H9 (cell line): ENCODE data around the gene RASA2. TPM values are rescaled to one million over a fixed set of nuclear protein-coding genes. Genes with fewer than 3 reads are reported as not detected.

Source experiments
- DNase-seq: peaks from one replicate; pipeline ENCODE4 v3.0.0-alpha.2; 2017
- H2AFZ ChIP-seq: one replicate; pipeline ENCODE4 v1.6.1; 2013; ENCODE audit warnings: mild to moderate bottlenecking, low read length, control low read depth, moderate library complexity
- H2AK5ac ChIP-seq: 2 replicates; pipeline ENCODE4 v1.6.1; 2013; ENCODE audit warnings: low read length, control low read depth, mixed read lengths; ENCODE audit not compliant: insufficient read length
- H2BK120ac ChIP-seq: one replicate; pipeline ENCODE4 v1.6.1; 2013; ENCODE audit warnings: low read depth, mild to moderate bottlenecking, low read length, control low read depth, inconsistent platforms; ENCODE audit not compliant: poor library complexity, severe bottlenecking
- H2BK12ac ChIP-seq: 2 replicates; pipeline ENCODE4 v1.6.1; 2013; ENCODE audit warnings: low read length, control low read depth, mixed read lengths, low read depth; ENCODE audit not compliant: insufficient read length
- H2BK15ac ChIP-seq: 2 replicates; pipeline ENCODE4 v1.6.1; 2013; ENCODE audit warnings: low read depth, low read length, control low read depth
- H2BK20ac ChIP-seq: one replicate; pipeline ENCODE4 v1.6.1; 2013; ENCODE audit warnings: low read depth, mild to moderate bottlenecking, low read length, control low read depth, inconsistent platforms; ENCODE audit not compliant: poor library complexity, severe bottlenecking
- H2BK5ac ChIP-seq: 2 replicates; pipeline ENCODE4 v1.6.1; 2013; ENCODE audit warnings: low read length, control low read depth, mixed read lengths; ENCODE audit not compliant: insufficient read length
- H3K14ac ChIP-seq: 2 replicates; pipeline ENCODE4 v1.6.1; 2013; ENCODE audit warnings: low read length, control low read depth; ENCODE audit not compliant: insufficient read depth
- H3K18ac ChIP-seq: 2 replicates; pipeline ENCODE4 v1.6.1; 2013; ENCODE audit warnings: low read depth, mild to moderate bottlenecking, mixed read lengths, low read length, control low read depth; ENCODE audit not compliant: insufficient read length
- H3K23ac ChIP-seq: 2 replicates; pipeline ENCODE4 v1.6.1; 2013; ENCODE audit warnings: low read length, control low read depth, mixed read lengths, low read depth; ENCODE audit not compliant: insufficient read length
- H3K23me2 ChIP-seq: 2 replicates; pipeline ENCODE4 v1.6.1; 2013; ENCODE audit warnings: low read depth, mild to moderate bottlenecking, mixed read lengths, low read length, control low read depth; ENCODE audit not compliant: insufficient read length, poor library complexity, severe bottlenecking
- H3K27ac ChIP-seq: 2 replicates; pipeline ENCODE4 v1.5.1; 2013; ENCODE audit warnings: low read length, control low read depth, mixed read lengths, low read depth; ENCODE audit not compliant: insufficient read length
- H3K27me3 ChIP-seq: 2 replicates; pipeline ENCODE4 v1.6.1; 2013; ENCODE audit warnings: low read length, control low read depth, inconsistent platforms; ENCODE audit not compliant: insufficient read depth
- H3K4ac ChIP-seq: 2 replicates; pipeline ENCODE4 v1.6.1; 2013; ENCODE audit warnings: low read depth, mild to moderate bottlenecking, control low read depth, inconsistent platforms, low read length, moderate library complexity
- H3K4me1 ChIP-seq: 2 replicates; pipeline ENCODE4 v1.6.1; 2013; ENCODE audit warnings: low read length, control low read depth, inconsistent platforms; ENCODE audit not compliant: insufficient read depth
- H3K4me2 ChIP-seq: 2 replicates; pipeline ENCODE4 v1.6.1; 2013; ENCODE audit warnings: low read length, control low read depth, mixed read lengths; ENCODE audit not compliant: insufficient read length, insufficient read depth
- H3K56ac ChIP-seq: 2 replicates; pipeline ENCODE4 v1.6.1; 2013; ENCODE audit warnings: low read depth, mild to moderate bottlenecking, mixed read lengths, low read length, control low read depth; ENCODE audit not compliant: insufficient read length
- H3K79me1 ChIP-seq: 2 replicates; pipeline ENCODE4 v1.6.1; 2013; ENCODE audit warnings: low read depth, mild to moderate bottlenecking, moderate library complexity, low read length, control low read depth, inconsistent platforms; ENCODE audit not compliant: insufficient read depth, poor library complexity, severe bottlenecking
- H3K79me2 ChIP-seq: 2 replicates; pipeline ENCODE4 v1.6.1; 2013; ENCODE audit warnings: low read length, control low read depth, inconsistent platforms; ENCODE audit not compliant: insufficient read depth
- H3K9ac ChIP-seq: 2 replicates; pipeline ENCODE4 v1.6.1; 2013; ENCODE audit warnings: low read length, control low read depth, mixed read lengths; ENCODE audit not compliant: insufficient read length; ENCODE audit errors: extremely low read depth
- H3K9me3 ChIP-seq: one replicate; pipeline ENCODE4 v1.6.1; 2013; ENCODE audit warnings: low read depth, low read length, inconsistent platforms; ENCODE audit not compliant: control insufficient read depth
- H3T11ph ChIP-seq: one replicate; pipeline ENCODE4 v1.6.1; 2013; ENCODE audit warnings: mild to moderate bottlenecking, low read length, control low read depth, inconsistent platforms
- H4K20me1 ChIP-seq: one replicate; pipeline ENCODE4 v1.6.1; 2013; ENCODE audit not compliant: control insufficient read depth, insufficient read length, insufficient read depth
- H4K5ac ChIP-seq: 2 replicates; pipeline ENCODE4 v1.6.1; 2013; ENCODE audit warnings: low read depth, mild to moderate bottlenecking, mixed read lengths, low read length, control low read depth; ENCODE audit not compliant: insufficient read length
- H4K8ac ChIP-seq: replicated peaks from 2 replicates; pipeline ENCODE4 v1.6.1; 2013; ENCODE audit warnings: low read length, control low read depth, mixed read lengths, low read depth; ENCODE audit not compliant: insufficient read length
- H4K91ac ChIP-seq: 2 replicates; pipeline ENCODE4 v1.6.1; 2013; ENCODE audit warnings: low read depth, mild to moderate bottlenecking, moderate library complexity, mixed read lengths, low read length, control low read depth; ENCODE audit not compliant: insufficient read length
- H3K27ac Mint-ChIP-seq, 3 experiments: 2 replicates in 2 of 3; 3 replicates in 1 of 3; pipeline ENCODE4 v1.8.0; 2020 to 2021; ENCODE audit warnings: mixed read lengths in 3 of 3, mild to moderate bottlenecking in 1 of 3, moderate library complexity in 1 of 3
- H3K27me3 Mint-ChIP-seq: 2 replicates; pipeline ENCODE4 v1.8.0; 2021; ENCODE audit warnings: low read depth, mild to moderate bottlenecking, moderate library complexity, mixed read lengths
- H3K36me3 Mint-ChIP-seq, 3 experiments: 2 replicates in 2 of 3; 3 replicates in 1 of 3; pipeline ENCODE4 v1.8.0; 2020 to 2021; ENCODE audit warnings: low read depth in 3 of 3, mixed read lengths in 3 of 3; ENCODE audit not compliant: insufficient read depth in 1 of 3
- H3K4me1 Mint-ChIP-seq, 2 experiments: 2 replicates each; pipeline ENCODE4 v1.8.0; 2020; ENCODE audit warnings: mixed read lengths in 2 of 2
- H3K4me3 Mint-ChIP-seq, 2 experiments: 2 replicates in 1 of 2; 3 replicates in 1 of 2; pipeline ENCODE4 v1.8.0; 2020 to 2021; ENCODE audit warnings: mild to moderate bottlenecking in 2 of 2, mixed read lengths in 2 of 2, moderate library complexity in 1 of 2
- H3K9me3 Mint-ChIP-seq, 2 experiments: 2 replicates in 1 of 2; 3 replicates in 1 of 2; pipeline ENCODE4 v1.8.0; 2020; ENCODE audit warnings: mild to moderate bottlenecking in 2 of 2, mixed read lengths in 2 of 2, moderate library complexity in 1 of 2
- WGBS: extraction: QIAGEN DNeasy Blood & Tissue Kit; methylation state at CpG from one replicate; pipeline ENCODE4 v1.1.7; 2013; ENCODE audit warnings: missing lambda C conversion rate, low lambda C conversion rate, mixed read lengths; ENCODE audit not compliant: insufficient read length; ENCODE audit errors: extremely low coverage; 5-methylcytosine and 5-hydroxymethylcytosine counted together
- total RNA-seq: library from RNA; stranded (reverse); gene quantifications from 2 replicates; pipeline ENCODE4 v1.2.1, GENCODE V29; 2021
- TF ChIP-seq, protein P1 (sequence below): fragments of 200-600 bp; sonication (generic); conservative IDR thresholded peaks from 3 replicates; pipeline ENCODE4 v1.8.0; 2021; ENCODE audit warnings: antibody characterized with exemption, mild to moderate bottlenecking

The RASA2 gene
- total RNA-seq, 1 experiment from 2014 or later, result 24.4 TPM

DNA sequence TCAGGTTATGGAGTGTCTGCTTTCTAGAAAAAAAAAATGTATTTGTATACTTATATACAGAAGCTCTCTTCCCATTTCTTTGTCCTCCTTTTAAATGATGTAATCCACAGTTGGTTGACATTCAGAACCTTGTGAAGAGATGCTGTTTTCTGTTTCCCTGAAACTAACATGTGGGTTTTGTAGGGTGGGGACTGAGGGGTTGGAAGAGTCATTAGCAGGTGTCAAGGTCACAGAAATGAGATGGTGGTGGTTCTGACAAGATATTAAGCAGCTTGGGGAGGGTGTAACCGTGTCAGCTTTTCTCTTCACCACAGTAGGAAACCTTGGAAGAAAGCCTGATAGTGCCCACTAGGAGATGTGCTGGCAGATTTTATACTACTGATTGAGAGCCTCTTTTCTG is 2.4 kb downstream of the RASA2 start:
- no peak overlapping the region for H2AFZ ChIP-seq
- no peak overlapping the region for H4K8ac ChIP-seq
- no peaks in the 10 kb centered on the region for H3K23me2 ChIP-seq
- H3K4me1 ChIP-seq, result peaks cover 2% of the 10 kb centered on the region; the same call in 1 of the 2 replicates
- no peak overlapping the region for H2BK20ac ChIP-seq
- peaks cover 11% of the 10 kb centered on the region; the same call in 1 of the 2 replicates for H3K79me2 ChIP-seq
- H3K56ac ChIP-seq, result no peak overlapping the region
- H3T11ph ChIP-seq, result no peak overlapping the region
- no peaks in the 10 kb centered on the region for H3K27me3 ChIP-seq
- no peak overlapping the region for H3K4me2 ChIP-seq
- no peaks in the 10 kb centered on the region for H3K9me3 ChIP-seq
- Mint-ChIP-seq H3K27me3 (peaks cover under 1% of the 10 kb centered on the region; the same call in 1 of the 2 replicates), H3K9me3 (no peaks in the 10 kb centered on the region), H3K27ac (peak overlapping the region in 1 of 3 experiments; percentile 24; a peak in 2 of 7 replicates), H3K36me3 (no peaks in the 10 kb centered on the region), H3K4me1 (peaks cover 46 to 48% of the 10 kb centered on the region in 2 experiments), H3K4me3 (peak overlapping the region; percentile 2 to 40; a peak in 3 of 5 replicates)
- no peak overlapping the region for H3K18ac ChIP-seq
- TF ChIP-seq, protein P1, sequence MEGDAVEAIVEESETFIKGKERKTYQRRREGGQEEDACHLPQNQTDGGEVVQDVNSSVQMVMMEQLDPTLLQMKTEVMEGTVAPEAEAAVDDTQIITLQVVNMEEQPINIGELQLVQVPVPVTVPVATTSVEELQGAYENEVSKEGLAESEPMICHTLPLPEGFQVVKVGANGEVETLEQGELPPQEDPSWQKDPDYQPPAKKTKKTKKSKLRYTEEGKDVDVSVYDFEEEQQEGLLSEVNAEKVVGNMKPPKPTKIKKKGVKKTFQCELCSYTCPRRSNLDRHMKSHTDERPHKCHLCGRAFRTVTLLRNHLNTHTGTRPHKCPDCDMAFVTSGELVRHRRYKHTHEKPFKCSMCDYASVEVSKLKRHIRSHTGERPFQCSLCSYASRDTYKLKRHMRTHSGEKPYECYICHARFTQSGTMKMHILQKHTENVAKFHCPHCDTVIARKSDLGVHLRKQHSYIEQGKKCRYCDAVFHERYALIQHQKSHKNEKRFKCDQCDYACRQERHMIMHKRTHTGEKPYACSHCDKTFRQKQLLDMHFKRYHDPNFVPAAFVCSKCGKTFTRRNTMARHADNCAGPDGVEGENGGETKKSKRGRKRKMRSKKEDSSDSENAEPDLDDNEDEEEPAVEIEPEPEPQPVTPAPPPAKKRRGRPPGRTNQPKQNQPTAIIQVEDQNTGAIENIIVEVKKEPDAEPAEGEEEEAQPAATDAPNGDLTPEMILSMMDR, result no peak
- no peak overlapping the region for H3K14ac ChIP-seq
- H4K5ac ChIP-seq, result no peak overlapping the region
- no peak overlapping the region for H2BK15ac ChIP-seq
- H3K27ac ChIP-seq, result no peak overlapping the region
- H3K9ac ChIP-seq, result peak overlapping the region; percentile 13
- H2BK12ac ChIP-seq, result no peak overlapping the region
- H2BK120ac ChIP-seq, result no peak overlapping the region
- no peak overlapping the region for H2AK5ac ChIP-seq
- no peaks in the 10 kb centered on the region for H4K20me1 ChIP-seq
- H3K4ac ChIP-seq, result no peak overlapping the region
- no peak overlapping the region for H2BK5ac ChIP-seq
- H3K79me1 ChIP-seq, result no peaks in the 10 kb centered on the region
- no peak for DNase-seq
- no CpG with 5 or more reads among the region's 1 CpG for WGBS
- H3K23ac ChIP-seq, result no peak overlapping the region
- no peak overlapping the region for H4K91ac ChIP-seq
